ENCODE data around the gene SGTA.

- TF ChIP-seq POLR2A (IDR thresholded peaks at IDR 0.05; ENCODE audit: low read length): no peak
- no peak for TF ChIP-seq GATA1 (IDR thresholded peaks at IDR 0.05; ENCODE audit: low read depth, low read length)
Observed at GRCh38 chr19:2761309-2761677, 21.8 kb downstream of the SGTA start.

Data from erythroblast (primary cell).